ENCODE results near the gene IL1RAPL1.

The IL1RAPL1 gene

GRCh38 chrX:28590396-28590795 is 3.1 kb downstream of the IL1RAPL1 start:
- DNase-seq (ENCODE audit: low spot score): no peak
- ChIA-PET POLR2A (ENCODE audit: low non-redundant PET) (no interaction called here), CTCF (no interaction called here)
- no peak overlapping the region for H3K27ac ChIP-seq
- TF ChIP-seq, protein P1, sequence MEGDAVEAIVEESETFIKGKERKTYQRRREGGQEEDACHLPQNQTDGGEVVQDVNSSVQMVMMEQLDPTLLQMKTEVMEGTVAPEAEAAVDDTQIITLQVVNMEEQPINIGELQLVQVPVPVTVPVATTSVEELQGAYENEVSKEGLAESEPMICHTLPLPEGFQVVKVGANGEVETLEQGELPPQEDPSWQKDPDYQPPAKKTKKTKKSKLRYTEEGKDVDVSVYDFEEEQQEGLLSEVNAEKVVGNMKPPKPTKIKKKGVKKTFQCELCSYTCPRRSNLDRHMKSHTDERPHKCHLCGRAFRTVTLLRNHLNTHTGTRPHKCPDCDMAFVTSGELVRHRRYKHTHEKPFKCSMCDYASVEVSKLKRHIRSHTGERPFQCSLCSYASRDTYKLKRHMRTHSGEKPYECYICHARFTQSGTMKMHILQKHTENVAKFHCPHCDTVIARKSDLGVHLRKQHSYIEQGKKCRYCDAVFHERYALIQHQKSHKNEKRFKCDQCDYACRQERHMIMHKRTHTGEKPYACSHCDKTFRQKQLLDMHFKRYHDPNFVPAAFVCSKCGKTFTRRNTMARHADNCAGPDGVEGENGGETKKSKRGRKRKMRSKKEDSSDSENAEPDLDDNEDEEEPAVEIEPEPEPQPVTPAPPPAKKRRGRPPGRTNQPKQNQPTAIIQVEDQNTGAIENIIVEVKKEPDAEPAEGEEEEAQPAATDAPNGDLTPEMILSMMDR (conservative IDR thresholded peaks at IDR 0.05; ENCODE audit: low read depth): no peak

DNA sequence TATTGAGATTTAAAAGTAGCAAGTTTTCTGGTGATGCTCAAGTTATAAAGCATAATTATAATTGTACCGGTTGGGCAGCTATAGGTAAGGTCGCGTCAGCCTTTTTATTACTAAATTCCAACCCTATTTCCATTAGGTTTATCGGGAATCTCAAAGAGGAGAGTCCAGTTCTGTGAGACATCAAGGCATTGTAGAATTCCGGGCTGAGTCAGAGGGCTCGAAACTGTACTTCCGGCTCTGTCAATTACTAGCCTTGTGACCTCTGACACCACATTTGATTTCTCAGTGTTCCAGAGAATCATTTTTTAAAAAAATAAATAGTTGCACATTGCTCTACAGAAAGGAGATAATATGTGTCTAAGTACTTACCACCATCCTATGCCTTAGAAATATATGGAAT is 4.3 kb downstream of the IL1RAPL1 start:
- ChIA-PET CTCF (interaction anchor here (0.6 kb wide), 1 partner anchor 70 kb away, joined by 3 read pairs; no protein-coding TSS in a partner anchor), POLR2A (ENCODE audit: low non-redundant PET) (no interaction called here)
- no peak for DNase-seq (ENCODE audit: low spot score)
- H3K27ac ChIP-seq: no peak overlapping the region
- TF ChIP-seq, protein P1 (conservative IDR thresholded peaks at IDR 0.05; ENCODE audit: low read depth): no peak

GRCh38 chrX:28595346-28595745 is 8.1 kb downstream of the IL1RAPL1 start:
- TF ChIP-seq, protein P1 (conservative IDR thresholded peaks at IDR 0.05; ENCODE audit: low read depth): no peak
- POLR2A ChIA-PET (ENCODE audit: low non-redundant PET): no interaction called here
- no peak for DNase-seq (ENCODE audit: low spot score)
- CTCF ChIA-PET: no interaction called here
- H3K27ac ChIP-seq: no peak overlapping the region

DNA sequence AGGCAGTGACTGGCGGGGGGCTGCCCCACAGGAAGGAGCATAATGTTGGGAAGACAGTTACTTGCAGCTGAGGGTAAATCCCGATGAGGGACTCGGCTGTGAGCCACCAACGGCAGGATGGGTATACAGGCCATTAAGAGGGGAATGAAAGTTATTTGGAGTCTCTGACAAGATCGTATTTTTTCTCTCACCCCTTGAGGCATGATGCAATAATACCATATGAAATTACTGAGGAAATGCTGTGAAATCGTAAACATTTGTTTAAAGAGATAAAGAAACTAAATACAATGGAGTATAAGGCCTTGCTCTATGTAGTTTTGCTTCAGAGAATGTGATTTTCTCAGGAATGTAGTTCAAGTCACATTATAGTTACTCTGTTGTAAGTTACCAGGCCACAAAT is 12.7 kb downstream of the IL1RAPL1 start:
- CTCF ChIA-PET: no interaction called here
- TF ChIP-seq, protein P1 (conservative IDR thresholded peaks at IDR 0.05; ENCODE audit: low read depth): no peak
- POLR2A ChIA-PET (ENCODE audit: low non-redundant PET): no interaction called here
- H3K27ac ChIP-seq: no peak overlapping the region
- no peak for DNase-seq (ENCODE audit: low spot score)

- ChIA-PET POLR2A (ENCODE audit: low non-redundant PET) (no interaction called here), CTCF (no interaction called here)
- DNase-seq (ENCODE audit: low spot score): no peak
- no peak overlapping the region for H3K27ac ChIP-seq
- TF ChIP-seq, protein P1 (conservative IDR thresholded peaks at IDR 0.05; ENCODE audit: low read depth): no peak
Observed at GRCh38 chrX:28609003-28609402, 21.8 kb downstream of the IL1RAPL1 start.

- TF ChIP-seq, protein P1 (conservative IDR thresholded peaks at IDR 0.05; ENCODE audit: low read depth): no peak
- DNase-seq (ENCODE audit: low spot score): no peak
- CTCF ChIA-PET: no interaction called here
- POLR2A ChIA-PET (ENCODE audit: low non-redundant PET): no interaction called here
- no peak overlapping the region for H3K27ac ChIP-seq
Observed at GRCh38 chrX:28609917-28610613, 22.8 kb downstream of the IL1RAPL1 start.

Data from RWPE1 (cell line).